HAP-1 (cell line): Measurements from ENCODE around the gene PAX7.

Source experiments
- DNase-seq, 2 experiments: peaks; one replicate each; pipeline ENCODE4 v3.0.0-alpha.2; 2016 to 2020; ENCODE audit warnings: low spot score in 2 of 2
- H3K27me3 ChIP-seq: fragments of 250-450 bp; sonication (Bioruptor Pico); 2 replicates; pipeline ENCODE4 v1.5.1; 2020; ENCODE audit warnings: low read depth, mild to moderate bottlenecking, moderate library complexity
- H3K36me3 ChIP-seq: fragments of 250-450 bp; sonication (Bioruptor Pico); replicated peaks from 2 replicates; pipeline ENCODE4 v1.5.1; 2020; ENCODE audit warnings: mild to moderate bottlenecking
- H3K4me1 ChIP-seq: fragments of 250-450 bp; sonication (Bioruptor Pico); 2 replicates; pipeline ENCODE4 v1.5.1; 2020; ENCODE audit warnings: mild to moderate bottlenecking
- H3K4me3 ChIP-seq: fragments of 250-450 bp; sonication (Bioruptor Pico); 2 replicates; pipeline ENCODE4 v1.5.1; 2020; ENCODE audit warnings: mild to moderate bottlenecking, moderate library complexity
- H3K9me3 ChIP-seq: fragments of 250-450 bp; sonication (Bioruptor Pico); 2 replicates; pipeline ENCODE4 v1.5.1; 2020; ENCODE audit warnings: mild to moderate bottlenecking, moderate library complexity
- in situ Hi-C: fragments of 300-500 bp; cut with MboI; formaldehyde crosslinking; loops from 3 replicates; pipeline ENCODE4 v1.14.3; 2020; ENCODE audit warnings: low sequenced_read_pairs, inconsistent platforms, mixed read lengths

The PAX7 gene

DNA sequence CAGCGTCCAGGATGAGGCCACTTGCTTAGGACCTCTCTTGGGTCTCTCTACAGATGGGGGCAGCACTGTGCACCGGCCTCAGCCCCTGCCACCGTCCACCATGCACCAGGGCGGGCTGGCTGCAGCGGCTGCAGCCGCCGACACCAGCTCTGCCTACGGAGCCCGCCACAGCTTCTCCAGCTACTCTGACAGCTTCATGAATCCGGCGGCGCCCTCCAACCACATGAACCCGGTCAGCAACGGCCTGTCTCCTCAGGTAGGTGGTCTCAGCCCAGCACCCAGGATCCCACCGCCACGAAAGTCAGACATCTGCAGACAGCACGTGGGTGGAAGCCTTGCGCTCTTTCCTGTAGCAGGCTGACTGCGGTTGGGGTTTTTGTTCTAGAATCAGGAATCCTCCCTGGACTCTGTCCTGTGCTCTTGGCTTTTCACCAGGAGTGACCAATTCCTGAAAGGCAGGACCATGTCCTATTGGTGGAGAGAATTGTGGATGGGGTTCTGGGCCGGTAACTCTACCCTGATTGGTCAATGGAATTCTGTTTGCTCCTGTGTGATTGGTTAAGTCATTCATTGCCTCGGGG is 72.5 kb downstream of the PAX7 start:
- in situ Hi-C loops = no loop called here
- H3K9me3 ChIP-seq = no peaks in the 10 kb centered on the region
- peaks cover 14% of the 10 kb centered on the region; the same call in 1 of the 2 replicates for H3K27me3 ChIP-seq
- DNase-seq = no peak
- no peaks in the 10 kb centered on the region for H3K4me1 ChIP-seq
- no peak overlapping the region for H3K4me3 ChIP-seq
- no peaks in the 10 kb centered on the region for H3K36me3 ChIP-seq

DNA sequence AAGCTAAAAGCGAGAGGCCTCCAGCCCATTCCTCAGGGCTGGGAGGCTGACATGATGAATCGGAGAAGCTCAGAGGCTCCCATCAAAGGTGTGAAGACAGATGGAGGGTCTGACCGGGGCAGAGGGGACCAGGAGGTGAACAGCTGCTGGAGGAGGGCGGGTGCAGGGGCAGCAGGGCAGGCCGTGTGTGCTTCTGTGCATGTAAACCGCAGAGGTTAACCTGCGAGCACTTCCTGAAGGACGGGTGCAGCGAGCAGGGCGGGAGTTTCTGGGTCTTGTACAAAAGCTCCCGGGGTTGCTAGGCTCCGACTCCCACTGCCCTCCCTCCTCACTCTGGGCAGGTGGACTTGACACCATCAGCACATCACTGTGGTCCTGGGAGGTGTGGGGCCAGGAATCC is 75.2 kb downstream of the PAX7 start:
- Histone ChIP-seq H3K4me3 (no peak overlapping the region), H3K36me3 (no peaks in the 10 kb centered on the region), H3K4me1 (no peaks in the 10 kb centered on the region), H3K9me3 (no peaks in the 10 kb centered on the region), H3K27me3 (peaks cover 16% of the 10 kb centered on the region)
- in situ Hi-C loops = no loop called here
- DNase-seq = no peak

DNA sequence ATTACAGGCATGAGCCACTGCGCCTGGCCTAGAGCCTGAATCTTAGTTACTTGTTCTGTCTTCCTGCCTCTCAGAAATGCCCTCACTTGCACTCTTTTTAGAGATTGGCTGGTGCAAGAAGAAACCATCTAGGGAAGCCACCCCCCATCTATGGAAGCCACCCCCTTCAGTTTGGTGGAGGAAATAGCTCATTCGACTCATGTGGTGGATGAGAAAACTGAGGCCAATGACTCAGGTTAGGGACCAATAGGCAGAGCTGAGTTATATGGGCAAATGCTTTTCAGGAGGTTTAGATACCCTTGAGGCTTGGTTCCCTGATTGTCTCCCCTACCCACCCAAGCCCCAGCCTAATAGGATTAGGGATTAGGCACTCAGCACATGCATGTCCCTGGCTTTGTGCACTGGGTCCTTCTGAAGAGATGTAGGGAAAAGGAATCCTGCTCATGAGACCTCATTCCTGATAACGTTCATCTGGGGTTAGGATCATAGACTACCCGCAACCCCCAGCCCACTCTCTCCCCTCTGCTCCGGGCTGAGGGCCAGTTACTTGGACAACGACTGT is 77.1 kb downstream of the PAX7 start:
- in situ Hi-C loops = no loop called here
- Histone ChIP-seq H3K9me3 (no peaks in the 10 kb centered on the region), H3K4me1 (no peaks in the 10 kb centered on the region), H3K27me3 (peaks cover 25% of the 10 kb centered on the region), H3K4me3 (no peak overlapping the region), H3K36me3 (no peaks in the 10 kb centered on the region)
- DNase-seq = no peak

DNA sequence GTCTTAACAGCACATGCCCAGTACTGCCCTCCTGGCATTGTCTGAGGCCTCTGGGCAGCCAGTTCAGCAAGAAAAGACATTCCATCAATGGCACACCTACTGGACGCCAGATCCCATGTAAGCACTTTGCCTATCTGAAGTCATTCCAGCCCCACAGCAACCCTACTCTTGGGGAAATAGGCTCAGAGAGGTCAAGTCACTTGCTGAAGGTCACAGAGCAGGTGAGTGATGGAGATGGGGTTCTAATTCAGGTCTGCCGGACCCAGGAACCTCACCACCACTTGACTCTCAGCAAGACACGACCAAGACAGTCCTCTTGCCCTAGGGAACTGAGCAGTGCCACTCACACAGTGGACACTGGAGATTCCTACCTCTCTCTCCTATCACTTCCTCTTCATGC is 79.4 kb downstream of the PAX7 start:
- Histone ChIP-seq H3K27me3 (peaks cover 27% of the 10 kb centered on the region), H3K4me1 (no peaks in the 10 kb centered on the region)
- in situ Hi-C loops = no loop called here

DNA sequence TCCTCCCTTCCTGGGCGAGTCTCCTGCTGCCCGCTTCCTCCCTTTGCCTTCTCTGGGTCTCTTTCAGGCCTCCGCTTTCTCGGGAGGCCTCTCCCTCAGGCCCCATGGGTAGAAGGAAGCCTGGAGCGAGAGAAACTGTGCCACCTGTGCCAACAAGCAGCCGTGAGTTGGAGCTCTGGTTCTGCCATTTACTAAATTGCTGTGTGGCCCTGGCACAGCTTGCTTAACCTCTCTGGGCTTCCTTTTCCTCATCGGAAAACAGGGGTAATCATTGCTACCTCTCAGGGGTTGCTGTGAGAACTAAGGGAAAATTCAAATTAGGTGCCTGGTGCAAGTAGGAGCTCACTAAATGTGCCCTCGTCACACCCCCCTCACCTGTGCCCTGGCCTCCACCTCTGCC is 80.4 kb downstream of the PAX7 start:
- H3K4me3 ChIP-seq = no peak overlapping the region
- H3K9me3 ChIP-seq = no peaks in the 10 kb centered on the region
- H3K4me1 ChIP-seq = no peaks in the 10 kb centered on the region
- no peak for DNase-seq
- H3K27me3 ChIP-seq = peaks cover 29% of the 10 kb centered on the region
- H3K36me3 ChIP-seq = no peaks in the 10 kb centered on the region
- in situ Hi-C loops = no loop called here

More for the DNA sequence above, 79.4 kb downstream of the PAX7 start:
- Histone ChIP-seq H3K4me3 (no peak overlapping the region), H3K36me3 (no peaks in the 10 kb centered on the region), H3K9me3 (no peaks in the 10 kb centered on the region)
- no peak for DNase-seq

DNA sequence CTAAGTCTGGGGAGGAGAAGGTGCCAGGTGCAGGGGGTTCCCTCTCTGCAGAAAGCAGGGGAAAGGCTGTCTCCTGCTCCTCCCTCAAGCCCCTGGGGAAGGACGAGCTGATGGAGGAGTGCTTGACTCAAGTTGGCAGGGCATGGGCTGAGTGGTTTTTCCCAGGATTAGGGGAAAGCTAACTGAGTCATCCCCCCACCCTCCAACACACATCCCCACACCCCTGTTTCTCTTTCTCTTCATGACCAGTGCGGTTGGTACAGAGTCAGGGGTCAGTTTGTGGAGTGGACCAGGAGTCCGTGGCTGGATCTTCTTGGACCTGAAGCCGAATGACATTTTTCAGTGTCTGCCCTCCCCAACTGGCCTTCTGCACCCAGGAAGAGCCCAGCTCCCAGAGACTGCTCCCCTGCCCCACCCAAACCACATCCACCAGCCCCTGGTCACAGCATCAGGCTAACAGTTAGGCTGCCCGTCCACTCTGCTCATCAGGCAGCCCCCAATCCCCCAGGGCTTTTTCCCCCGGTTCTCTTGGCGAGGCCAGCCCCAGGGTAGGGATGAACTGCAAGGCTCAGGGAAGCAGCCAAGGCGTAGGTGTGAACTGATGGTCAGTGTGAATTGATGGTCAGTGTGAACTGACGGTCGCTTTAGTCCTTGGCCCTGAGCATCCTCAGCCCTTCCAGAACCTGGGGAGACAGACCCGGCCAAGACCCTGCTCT is 81.0 kb downstream of the PAX7 start:
- no peaks in the 10 kb centered on the region for H3K36me3 ChIP-seq
- no peaks in the 10 kb centered on the region for H3K9me3 ChIP-seq
- DNase-seq = no peak
- H3K4me1 ChIP-seq = no peaks in the 10 kb centered on the region
- no peak overlapping the region for H3K4me3 ChIP-seq
- in situ Hi-C loops = no loop called here
- H3K27me3 ChIP-seq = peaks cover 32% of the 10 kb centered on the region

DNA sequence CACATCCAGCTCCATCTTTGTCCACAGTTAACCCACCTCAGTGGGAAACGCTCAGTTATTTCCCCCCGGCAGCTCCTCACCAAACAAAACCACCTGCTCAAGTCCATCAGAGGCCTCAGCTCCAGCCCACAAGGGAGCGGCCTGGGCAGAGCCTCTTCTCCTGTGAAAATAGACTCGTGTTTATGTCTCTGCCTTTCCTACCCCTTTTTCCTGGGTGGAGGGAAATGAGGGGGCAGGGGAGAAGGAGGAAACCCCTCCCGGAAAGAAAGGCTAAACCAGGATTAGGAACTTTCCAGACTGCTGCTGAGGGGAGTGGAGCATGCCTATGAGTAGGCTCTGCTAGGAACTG is 81.6 kb downstream of the PAX7 start:
- in situ Hi-C loops = no loop called here
- H3K27me3 ChIP-seq = peaks cover 34% of the 10 kb centered on the region
- H3K9me3 ChIP-seq = no peaks in the 10 kb centered on the region
- H3K36me3 ChIP-seq = no peaks in the 10 kb centered on the region
- DNase-seq = no peak
- no peak overlapping the region for H3K4me3 ChIP-seq
- no peaks in the 10 kb centered on the region for H3K4me1 ChIP-seq

DNA sequence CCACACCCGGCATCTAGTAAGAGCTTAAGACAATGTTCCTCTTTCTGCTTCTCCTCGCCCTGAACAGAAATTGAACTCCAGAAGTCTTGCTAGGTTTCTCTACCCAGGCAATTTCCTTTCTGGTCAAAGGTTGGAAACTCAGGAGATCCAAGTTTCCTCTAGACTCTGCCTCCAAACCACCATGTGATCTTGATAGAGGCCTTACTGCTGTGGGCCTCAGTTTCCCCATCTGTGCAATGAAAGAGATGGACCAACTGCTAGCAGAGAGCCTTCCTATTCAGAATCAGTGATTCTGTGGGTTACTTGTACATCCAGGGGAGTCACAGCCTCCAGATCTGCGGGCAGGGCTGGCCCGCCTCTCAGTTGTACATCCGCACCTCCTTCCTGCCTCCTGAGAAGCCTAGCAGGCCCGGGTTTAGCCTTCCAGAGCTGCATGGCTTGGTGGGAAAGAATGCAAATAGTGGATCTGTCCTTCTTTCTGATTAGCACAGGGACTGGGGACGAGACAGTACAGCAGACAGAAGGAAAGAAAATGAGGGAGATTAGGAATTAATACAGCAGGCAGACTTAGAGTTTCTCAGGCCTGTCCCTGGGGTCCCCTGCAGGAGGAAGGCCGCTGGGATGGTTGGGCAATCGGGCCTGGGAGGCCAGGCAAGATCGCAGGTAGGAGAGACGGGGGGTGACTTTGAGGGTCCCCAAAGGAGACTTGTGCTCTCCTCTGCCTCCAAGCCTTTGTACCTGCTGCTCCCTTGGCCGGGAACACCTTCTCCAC is 83.9 kb downstream of the PAX7 start:
- no peak for DNase-seq
- Histone ChIP-seq H3K4me3 (no peak overlapping the region), H3K36me3 (no peaks in the 10 kb centered on the region), H3K4me1 (no peaks in the 10 kb centered on the region), H3K27me3 (peaks cover 57% of the 10 kb centered on the region), H3K9me3 (no peaks in the 10 kb centered on the region)
- in situ Hi-C loops = no loop called here

DNA sequence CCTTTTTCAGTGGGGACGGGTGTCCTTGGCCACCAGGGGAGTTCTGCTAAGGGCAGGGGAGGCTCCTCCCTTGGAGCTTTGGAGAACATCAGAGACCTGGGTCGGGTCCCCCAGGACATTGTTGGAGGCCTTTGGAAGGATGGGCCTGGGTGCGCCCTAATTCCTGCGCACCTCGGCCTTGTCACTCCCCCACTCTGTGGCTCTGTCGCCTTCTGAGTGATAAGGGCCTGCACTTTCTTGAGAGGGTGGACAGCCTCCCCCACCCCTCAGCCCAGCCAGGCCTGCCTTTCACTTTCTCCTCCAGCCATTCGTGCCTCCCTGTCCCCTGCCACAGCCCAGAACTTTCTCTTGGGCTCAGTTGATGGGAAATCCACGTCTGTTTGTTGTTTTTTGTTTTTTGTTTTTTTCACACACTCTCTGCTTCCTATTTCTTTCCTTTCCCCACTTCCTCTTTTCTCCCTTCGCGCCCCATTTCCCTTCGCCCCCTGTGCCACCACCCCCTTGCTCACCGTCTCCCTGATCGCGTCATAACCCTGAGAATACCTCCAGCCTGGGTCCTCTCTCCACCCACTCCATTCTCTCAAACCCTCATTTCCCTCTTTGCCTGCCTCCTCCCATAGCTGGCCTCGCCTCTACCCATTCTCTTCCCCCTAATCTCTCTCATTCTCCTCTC is 85.6 kb downstream of the PAX7 start:
- no peaks in the 10 kb centered on the region for H3K9me3 ChIP-seq
- no peaks in the 10 kb centered on the region for H3K36me3 ChIP-seq
- H3K27me3 ChIP-seq = peaks cover 50% of the 10 kb centered on the region
- in situ Hi-C loops = no loop called here
- no peak for DNase-seq
- no peak overlapping the region for H3K4me3 ChIP-seq
- no peaks in the 10 kb centered on the region for H3K4me1 ChIP-seq

DNA sequence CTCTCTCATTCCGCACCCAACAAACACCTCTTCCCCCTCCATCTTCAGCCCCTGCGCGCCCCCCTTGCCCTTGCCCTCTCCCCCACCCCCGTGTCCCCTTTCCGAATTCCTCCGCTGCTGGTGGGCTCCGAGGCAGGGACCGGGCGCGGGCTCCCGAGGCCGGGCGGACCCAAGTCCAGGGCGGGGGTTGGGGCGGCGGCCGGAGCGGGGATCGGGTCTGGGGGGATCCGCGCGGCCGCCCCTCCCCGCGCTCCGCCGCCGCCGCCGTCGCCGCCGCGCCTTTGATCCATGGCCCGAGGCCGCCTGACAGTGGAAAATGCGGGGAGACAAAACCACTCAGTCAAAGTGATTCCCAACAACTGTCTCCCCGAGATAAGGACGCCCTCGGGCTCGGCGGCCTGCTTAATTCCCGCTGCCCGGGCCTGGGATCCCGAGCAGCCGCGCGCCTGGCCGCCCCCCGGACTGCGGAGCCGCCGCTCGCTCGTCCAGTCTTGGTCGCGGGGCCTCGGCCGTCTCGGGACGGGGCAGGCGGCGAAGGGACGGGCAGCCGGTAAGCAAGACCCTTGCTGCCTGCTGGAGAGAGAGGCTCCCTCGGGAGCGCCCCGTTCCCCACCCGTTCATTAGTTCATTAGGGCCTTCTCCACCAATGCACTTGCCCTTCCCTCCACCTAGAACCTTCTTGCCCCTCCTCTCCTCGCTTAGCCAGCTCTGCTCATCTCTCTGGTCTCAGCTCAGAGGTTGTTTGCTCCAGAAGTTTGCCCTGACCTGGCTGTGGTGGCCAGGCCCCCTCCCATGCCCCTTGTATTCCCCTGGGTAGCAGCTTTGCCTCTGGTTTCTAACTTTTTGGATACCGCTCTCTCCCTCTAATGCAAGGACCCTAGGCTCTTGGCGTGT is 86.4 kb downstream of the PAX7 start:
- Histone ChIP-seq H3K9me3 (no peaks in the 10 kb centered on the region), H3K4me1 (no peaks in the 10 kb centered on the region), H3K36me3 (no peaks in the 10 kb centered on the region), H3K4me3 (no peak overlapping the region), H3K27me3 (peaks cover 53% of the 10 kb centered on the region)
- DNase-seq = no peak
- in situ Hi-C loops = no loop called here

DNA sequence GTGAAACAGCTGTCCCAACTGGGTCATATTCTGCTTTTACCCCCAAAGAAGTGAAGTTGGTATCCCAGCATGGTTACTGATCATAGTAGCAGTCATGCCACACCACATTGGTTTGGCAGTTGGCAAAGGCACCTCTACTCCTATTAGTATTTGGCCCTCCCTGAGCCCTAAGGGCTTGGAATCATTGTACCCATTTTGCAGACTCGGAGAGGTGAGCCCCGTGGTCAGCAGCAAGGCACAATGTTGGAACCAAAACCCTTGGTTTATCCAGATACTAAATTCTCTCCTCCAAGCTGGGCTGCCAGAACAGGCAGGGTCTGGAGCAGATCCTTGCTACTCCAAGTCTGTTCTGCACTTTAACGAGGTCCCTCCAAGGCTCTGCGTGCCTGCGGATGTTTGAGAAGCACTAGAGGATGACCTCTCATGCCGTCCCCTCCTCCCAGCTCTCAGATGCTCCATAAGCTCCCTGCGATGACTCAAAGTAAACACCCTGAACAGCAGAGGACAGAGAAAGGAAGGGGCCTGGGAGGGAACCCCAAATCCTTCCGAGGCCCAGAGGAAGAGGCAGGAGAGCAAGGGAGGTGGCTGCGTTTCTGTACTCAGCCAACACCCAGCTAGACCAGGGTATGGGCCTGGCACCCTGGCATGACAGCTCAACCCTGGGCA is 89.3 kb downstream of the PAX7 start:
- DNase-seq = no peak
- no peaks in the 10 kb centered on the region for H3K9me3 ChIP-seq
- H3K4me1 ChIP-seq = no peaks in the 10 kb centered on the region
- in situ Hi-C loops = no loop called here
- peaks cover 50% of the 10 kb centered on the region for H3K27me3 ChIP-seq
- H3K36me3 ChIP-seq = no peaks in the 10 kb centered on the region
- H3K4me3 ChIP-seq = no peak overlapping the region

DNA sequence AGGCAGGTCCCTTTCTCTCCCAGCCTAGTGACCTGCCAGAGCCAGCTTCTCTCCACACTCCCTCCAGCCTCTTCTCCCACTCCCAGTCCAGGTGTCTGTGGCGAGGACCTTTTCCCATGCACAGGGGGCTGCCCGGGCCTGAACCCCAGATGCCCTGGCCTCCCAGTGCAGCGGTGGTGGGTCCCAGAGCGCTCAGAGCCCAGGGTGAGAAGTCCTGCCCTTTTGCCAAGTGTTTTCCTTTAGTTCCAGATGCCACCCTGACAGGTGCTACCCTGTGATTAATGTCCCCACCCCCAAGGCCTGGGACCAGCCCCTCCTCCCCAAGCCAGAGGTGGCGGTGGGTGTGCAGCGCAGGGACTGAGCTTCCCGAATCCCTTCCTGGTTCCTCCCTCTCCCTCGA is 90.4 kb downstream of the PAX7 start:
- peaks cover 43% of the 10 kb centered on the region for H3K27me3 ChIP-seq
- H3K36me3 ChIP-seq = no peaks in the 10 kb centered on the region
- in situ Hi-C loops = no loop called here
- no peaks in the 10 kb centered on the region for H3K4me1 ChIP-seq
- no peak for DNase-seq
- H3K4me3 ChIP-seq = no peak overlapping the region
- H3K9me3 ChIP-seq = no peaks in the 10 kb centered on the region

DNA sequence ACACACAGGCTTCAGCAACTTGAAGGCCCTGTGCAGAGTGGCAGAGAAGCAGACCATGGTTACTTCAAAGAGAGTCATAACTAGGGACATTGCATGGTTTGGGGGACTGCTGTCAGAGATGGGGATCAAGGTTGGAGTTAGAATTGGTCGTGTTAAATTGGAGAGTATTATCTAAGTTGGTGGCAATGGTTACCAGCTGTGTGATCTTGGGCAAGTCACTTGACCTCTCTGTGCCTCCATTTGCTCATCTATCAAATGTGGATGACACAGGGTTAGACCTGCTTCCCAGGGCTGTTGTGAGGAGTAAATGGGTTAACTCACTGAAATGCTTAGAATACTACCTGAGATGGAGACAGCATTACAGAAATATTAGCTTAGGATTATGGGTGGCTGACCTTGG is 91.1 kb downstream of the PAX7 start:
- Histone ChIP-seq H3K9me3 (no peaks in the 10 kb centered on the region), H3K36me3 (no peaks in the 10 kb centered on the region), H3K4me1 (no peaks in the 10 kb centered on the region), H3K4me3 (no peak overlapping the region), H3K27me3 (peaks cover 40% of the 10 kb centered on the region)
- no peak for DNase-seq
- in situ Hi-C loops = no loop called here
